Fibroblast of lung (primary cell): ENCODE data around the gene RMDN2. TPM values are rescaled to one million over a fixed set of nuclear protein-coding genes. Genes with fewer than 3 reads are reported as not detected.

Source experiments
- DNase-seq, 2 donors: peaks; one replicate each; pipeline versions ENCODE4 v3.0.0 to v3.0.0-alpha.2; 2010; ENCODE audit warnings: low read depth in 2 of 2
- H2AFZ ChIP-seq: 2 replicates; pipeline ENCODE4 v1.5.1; 2012; ENCODE audit warnings: low read length, control low read depth, inconsistent platforms
- H3K27ac ChIP-seq: 2 replicates; pipeline ENCODE4 v1.5.1; 2011; ENCODE audit warnings: low read length, control low read depth; ENCODE audit not compliant: insufficient read depth
- H3K27me3 ChIP-seq: 2 replicates; pipeline ENCODE4 v1.5.1; 2011; ENCODE audit warnings: mild to moderate bottlenecking, low read length; ENCODE audit not compliant: control insufficient read depth, insufficient read depth
- H3K36me3 ChIP-seq: 2 replicates; pipeline ENCODE4 v1.5.1; 2011; ENCODE audit warnings: low read length; ENCODE audit not compliant: control insufficient read depth, insufficient read depth
- H3K4me1 ChIP-seq: 2 replicates; pipeline ENCODE4 v1.5.1; 2011; ENCODE audit warnings: low read length; ENCODE audit not compliant: control insufficient read depth, insufficient read depth; ENCODE audit errors: extremely low read depth
- H3K4me2 ChIP-seq: 2 replicates; pipeline ENCODE4 v1.5.1; 2011; ENCODE audit warnings: low read length, control low read depth; ENCODE audit not compliant: insufficient read depth; ENCODE audit errors: extremely low read depth
- H3K4me3 ChIP-seq, 4 experiments: fragments of 200-600 bp in 1 of 4; sonication (generic) in 1 of 4; replicated peaks in 1 of 4; 2 replicates each; pipeline ENCODE4 v1.5.1; 2011 to 2016; ENCODE audit warnings: low read length in 4 of 4, low read depth in 3 of 4, mild to moderate bottlenecking in 3 of 4, control low read depth in 2 of 4, inconsistent platforms in 1 of 4, mixed read lengths in 1 of 4; ENCODE audit not compliant: insufficient read depth in 1 of 4; ENCODE audit errors: control extremely low read depth in 1 of 4
- H3K79me2 ChIP-seq: 2 replicates; pipeline ENCODE4 v1.5.1; 2012; ENCODE audit warnings: mild to moderate bottlenecking, low read length, inconsistent platforms; ENCODE audit not compliant: control insufficient read depth, insufficient read depth
- H3K9ac ChIP-seq: 2 replicates; pipeline ENCODE4 v1.5.1; 2011; ENCODE audit warnings: mild to moderate bottlenecking, low read length, control low read depth; ENCODE audit not compliant: insufficient read depth
- H3K9me3 ChIP-seq: 2 replicates; pipeline ENCODE4 v1.5.1; 2012; ENCODE audit warnings: low read depth, low read length; ENCODE audit not compliant: control insufficient read depth, insufficient read depth
- H4K20me1 ChIP-seq: 2 replicates; pipeline ENCODE4 v1.5.1; 2011; ENCODE audit warnings: low read length; ENCODE audit not compliant: control insufficient read depth, insufficient read depth; ENCODE audit errors: extremely low read depth
- EZH2 ChIP-seq: IDR thresholded peaks from 2 replicates; pipeline ENCODE4 v1.5.1; 2012; ENCODE audit warnings: low read length, control low read depth, mild to moderate bottlenecking; ENCODE audit errors: missing control alignments
- polyA plus RNA-seq, 2 donors: library from polyadenylated mRNA; depleted of rRNA in 1 of 2; stranded (reverse) in 1 of 2; unstranded in 1 of 2; fragments of >200 nt; gene quantifications; 2 replicates each; pipeline ENCODE4 v1.2.1, GENCODE V29; 2011 to 2012; ENCODE audit warnings: missing spikeins in 1 of 2
- total RNA-seq: library from RNA; depleted of rRNA; stranded (reverse); fragments of >200 nt; gene quantifications from 2 replicates; pipeline ENCODE4 v1.2.1, GENCODE V29; 2014
- TF ChIP-seq, protein P1 (sequence below), 2 donors: IDR thresholded peaks in 1 of 2; conservative IDR thresholded peaks in 1 of 2; 1 replicate in 1 of 2; 2 replicates in 1 of 2; pipeline ENCODE4 v1.5.1; 2011 to 2012; ENCODE audit warnings: low read length in 2 of 2, control low read depth in 1 of 2, inconsistent platforms in 1 of 2, low read depth in 1 of 2, mild to moderate bottlenecking in 1 of 2

RMDN2 gene
- total and polyA plus RNA-seq, 2 donors (not counting 1 experiment from before 2014, with no cell fraction given) = 5.4 to 9.2 TPM

- no peak overlapping the region for H3K9ac ChIP-seq
- TF ChIP-seq, protein P1, sequence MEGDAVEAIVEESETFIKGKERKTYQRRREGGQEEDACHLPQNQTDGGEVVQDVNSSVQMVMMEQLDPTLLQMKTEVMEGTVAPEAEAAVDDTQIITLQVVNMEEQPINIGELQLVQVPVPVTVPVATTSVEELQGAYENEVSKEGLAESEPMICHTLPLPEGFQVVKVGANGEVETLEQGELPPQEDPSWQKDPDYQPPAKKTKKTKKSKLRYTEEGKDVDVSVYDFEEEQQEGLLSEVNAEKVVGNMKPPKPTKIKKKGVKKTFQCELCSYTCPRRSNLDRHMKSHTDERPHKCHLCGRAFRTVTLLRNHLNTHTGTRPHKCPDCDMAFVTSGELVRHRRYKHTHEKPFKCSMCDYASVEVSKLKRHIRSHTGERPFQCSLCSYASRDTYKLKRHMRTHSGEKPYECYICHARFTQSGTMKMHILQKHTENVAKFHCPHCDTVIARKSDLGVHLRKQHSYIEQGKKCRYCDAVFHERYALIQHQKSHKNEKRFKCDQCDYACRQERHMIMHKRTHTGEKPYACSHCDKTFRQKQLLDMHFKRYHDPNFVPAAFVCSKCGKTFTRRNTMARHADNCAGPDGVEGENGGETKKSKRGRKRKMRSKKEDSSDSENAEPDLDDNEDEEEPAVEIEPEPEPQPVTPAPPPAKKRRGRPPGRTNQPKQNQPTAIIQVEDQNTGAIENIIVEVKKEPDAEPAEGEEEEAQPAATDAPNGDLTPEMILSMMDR (conservative IDR thresholded peaks at IDR 0.05 in 1 of 2, IDR thresholded peaks at IDR 0.05 in 1 of 2; ENCODE audit: low read depth in 1 of 2, low read length in 2 of 2) = no peak
- TF ChIP-seq EZH2 = no peak
- no peak overlapping the region for H3K27ac ChIP-seq
- H4K20me1 ChIP-seq = no peaks in the 10 kb centered on the region
- no peaks in the 10 kb centered on the region for H3K9me3 ChIP-seq
- no peak for DNase-seq
- peaks cover 5% of the 10 kb centered on the region for H3K4me1 ChIP-seq
- no peak overlapping the region for H2AFZ ChIP-seq
- H3K79me2 ChIP-seq = no peaks in the 10 kb centered on the region
- H3K27me3 ChIP-seq = no peaks in the 10 kb centered on the region
- H3K36me3 ChIP-seq = no peaks in the 10 kb centered on the region
- no peak overlapping the region for H3K4me3 ChIP-seq
- no peak overlapping the region for H3K4me2 ChIP-seq
These were observed 10.7 kb upstream of the RMDN2 start for GRCh38 chr2:37914340-37914739.

DNA sequence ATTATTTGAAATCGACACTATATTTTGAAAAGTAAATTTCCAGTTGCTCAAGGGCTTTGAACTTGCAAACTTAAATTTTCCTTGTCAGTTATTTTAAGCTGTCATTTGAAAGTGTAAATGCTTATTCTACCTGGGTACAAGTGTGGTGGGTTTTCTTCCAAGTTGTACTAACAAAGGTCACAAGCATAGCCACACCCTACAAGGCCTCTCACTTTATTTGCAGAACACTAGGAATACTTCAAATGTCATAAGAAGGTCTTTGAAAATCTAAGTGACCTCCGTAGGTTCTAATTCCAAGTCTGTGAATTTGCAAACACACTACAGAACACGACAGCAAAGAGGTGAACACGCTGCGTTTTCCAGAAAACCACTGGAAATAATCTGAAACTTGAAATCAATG, 9.3 kb upstream of the RMDN2 start:
- Histone ChIP-seq H3K27ac (no peak overlapping the region), H3K9me3 (no peaks in the 10 kb centered on the region), H3K4me1 (peaks cover 7% of the 10 kb centered on the region), H3K4me2 (no peak overlapping the region), H3K4me3 (no peak overlapping the region), H4K20me1 (no peaks in the 10 kb centered on the region), H3K36me3 (no peaks in the 10 kb centered on the region), H3K9ac (no peak overlapping the region), H3K27me3 (no peaks in the 10 kb centered on the region), H3K79me2 (no peaks in the 10 kb centered on the region), H2AFZ (no peak overlapping the region)
- no peak for DNase-seq
- no peak for TF ChIP-seq EZH2
- TF ChIP-seq, protein P1 (conservative IDR thresholded peaks at IDR 0.05 in 1 of 2, IDR thresholded peaks at IDR 0.05 in 1 of 2; ENCODE audit: low read depth in 1 of 2, low read length in 2 of 2) = no peak

DNA sequence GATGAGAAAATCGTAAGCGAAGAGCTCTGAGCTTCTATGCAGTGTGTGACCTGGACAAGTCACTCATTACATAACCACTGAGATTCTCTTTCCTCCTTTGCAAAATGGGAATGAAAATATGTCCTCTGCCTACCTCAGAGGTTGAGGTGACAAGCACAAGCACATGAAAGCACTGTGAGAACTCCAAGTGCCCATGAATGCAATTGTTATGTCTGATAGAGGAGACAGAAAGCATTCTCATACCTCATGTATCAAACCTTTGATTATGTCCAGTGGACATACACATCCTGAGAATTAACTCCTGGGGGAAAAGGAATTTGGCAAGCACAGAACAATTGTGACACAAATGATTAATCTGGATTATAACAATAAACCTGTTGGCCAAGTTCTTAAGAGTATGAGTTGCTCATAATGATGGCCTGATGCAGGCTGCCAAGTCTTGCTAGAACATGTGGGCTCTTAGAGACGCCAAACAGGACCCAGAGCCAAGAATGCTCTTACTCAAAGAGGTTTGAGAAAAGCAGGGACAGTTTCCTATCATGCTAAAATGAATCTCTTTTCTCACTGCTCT, 8.5 kb upstream of the RMDN2 start:
- Histone ChIP-seq H3K4me1 (peaks cover 11% of the 10 kb centered on the region), H3K36me3 (no peaks in the 10 kb centered on the region), H4K20me1 (no peaks in the 10 kb centered on the region), H3K27ac (no peak overlapping the region), H3K27me3 (no peaks in the 10 kb centered on the region), H2AFZ (no peak overlapping the region), H3K4me3 (no peak overlapping the region), H3K4me2 (no peak overlapping the region), H3K9ac (no peak overlapping the region), H3K9me3 (no peaks in the 10 kb centered on the region), H3K79me2 (no peaks in the 10 kb centered on the region)
- peak; percentile 92 to 100 for DNase-seq
- TF ChIP-seq, protein P1 (conservative IDR thresholded peaks at IDR 0.05 in 1 of 2, IDR thresholded peaks at IDR 0.05 in 1 of 2; ENCODE audit: low read depth in 1 of 2, low read length in 2 of 2) = no peak
- no peak for TF ChIP-seq EZH2
